H9 (cell line): Measurements from ENCODE around the gene SPINK7. TPM values are rescaled to one million over a fixed set of nuclear protein-coding genes. Genes with fewer than 3 reads are reported as not detected.

Source experiments
- DNase-seq: peaks from one replicate; pipeline ENCODE4 v3.0.0-alpha.2; 2017
- H2AFZ ChIP-seq: one replicate; pipeline ENCODE4 v1.6.1; 2013; ENCODE audit warnings: mild to moderate bottlenecking, low read length, control low read depth, moderate library complexity
- H2AK5ac ChIP-seq: 2 replicates; pipeline ENCODE4 v1.6.1; 2013; ENCODE audit warnings: low read length, control low read depth, mixed read lengths; ENCODE audit not compliant: insufficient read length
- H2BK120ac ChIP-seq: one replicate; pipeline ENCODE4 v1.6.1; 2013; ENCODE audit warnings: low read depth, mild to moderate bottlenecking, low read length, control low read depth, inconsistent platforms; ENCODE audit not compliant: poor library complexity, severe bottlenecking
- H2BK12ac ChIP-seq: 2 replicates; pipeline ENCODE4 v1.6.1; 2013; ENCODE audit warnings: low read length, control low read depth, mixed read lengths, low read depth; ENCODE audit not compliant: insufficient read length
- H2BK15ac ChIP-seq: 2 replicates; pipeline ENCODE4 v1.6.1; 2013; ENCODE audit warnings: low read depth, low read length, control low read depth
- H2BK20ac ChIP-seq: one replicate; pipeline ENCODE4 v1.6.1; 2013; ENCODE audit warnings: low read depth, mild to moderate bottlenecking, low read length, control low read depth, inconsistent platforms; ENCODE audit not compliant: poor library complexity, severe bottlenecking
- H2BK5ac ChIP-seq: 2 replicates; pipeline ENCODE4 v1.6.1; 2013; ENCODE audit warnings: low read length, control low read depth, mixed read lengths; ENCODE audit not compliant: insufficient read length
- H3K14ac ChIP-seq: 2 replicates; pipeline ENCODE4 v1.6.1; 2013; ENCODE audit warnings: low read length, control low read depth; ENCODE audit not compliant: insufficient read depth
- H3K18ac ChIP-seq: 2 replicates; pipeline ENCODE4 v1.6.1; 2013; ENCODE audit warnings: low read depth, mild to moderate bottlenecking, mixed read lengths, low read length, control low read depth; ENCODE audit not compliant: insufficient read length
- H3K23ac ChIP-seq: 2 replicates; pipeline ENCODE4 v1.6.1; 2013; ENCODE audit warnings: low read length, control low read depth, mixed read lengths, low read depth; ENCODE audit not compliant: insufficient read length
- H3K23me2 ChIP-seq: 2 replicates; pipeline ENCODE4 v1.6.1; 2013; ENCODE audit warnings: low read depth, mild to moderate bottlenecking, mixed read lengths, low read length, control low read depth; ENCODE audit not compliant: insufficient read length, poor library complexity, severe bottlenecking
- H3K27ac ChIP-seq: 2 replicates; pipeline ENCODE4 v1.5.1; 2013; ENCODE audit warnings: low read length, control low read depth, mixed read lengths, low read depth; ENCODE audit not compliant: insufficient read length
- H3K27me3 ChIP-seq: 2 replicates; pipeline ENCODE4 v1.6.1; 2013; ENCODE audit warnings: low read length, control low read depth, inconsistent platforms; ENCODE audit not compliant: insufficient read depth
- H3K4ac ChIP-seq: 2 replicates; pipeline ENCODE4 v1.6.1; 2013; ENCODE audit warnings: low read depth, mild to moderate bottlenecking, control low read depth, inconsistent platforms, low read length, moderate library complexity
- H3K4me1 ChIP-seq: 2 replicates; pipeline ENCODE4 v1.6.1; 2013; ENCODE audit warnings: low read length, control low read depth, inconsistent platforms; ENCODE audit not compliant: insufficient read depth
- H3K4me2 ChIP-seq: 2 replicates; pipeline ENCODE4 v1.6.1; 2013; ENCODE audit warnings: low read length, control low read depth, mixed read lengths; ENCODE audit not compliant: insufficient read length, insufficient read depth
- H3K56ac ChIP-seq: 2 replicates; pipeline ENCODE4 v1.6.1; 2013; ENCODE audit warnings: low read depth, mild to moderate bottlenecking, mixed read lengths, low read length, control low read depth; ENCODE audit not compliant: insufficient read length
- H3K79me1 ChIP-seq: 2 replicates; pipeline ENCODE4 v1.6.1; 2013; ENCODE audit warnings: low read depth, mild to moderate bottlenecking, moderate library complexity, low read length, control low read depth, inconsistent platforms; ENCODE audit not compliant: insufficient read depth, poor library complexity, severe bottlenecking
- H3K79me2 ChIP-seq: 2 replicates; pipeline ENCODE4 v1.6.1; 2013; ENCODE audit warnings: low read length, control low read depth, inconsistent platforms; ENCODE audit not compliant: insufficient read depth
- H3K9ac ChIP-seq: 2 replicates; pipeline ENCODE4 v1.6.1; 2013; ENCODE audit warnings: low read length, control low read depth, mixed read lengths; ENCODE audit not compliant: insufficient read length; ENCODE audit errors: extremely low read depth
- H3K9me3 ChIP-seq: one replicate; pipeline ENCODE4 v1.6.1; 2013; ENCODE audit warnings: low read depth, low read length, inconsistent platforms; ENCODE audit not compliant: control insufficient read depth
- H3T11ph ChIP-seq: one replicate; pipeline ENCODE4 v1.6.1; 2013; ENCODE audit warnings: mild to moderate bottlenecking, low read length, control low read depth, inconsistent platforms
- H4K20me1 ChIP-seq: one replicate; pipeline ENCODE4 v1.6.1; 2013; ENCODE audit not compliant: control insufficient read depth, insufficient read length, insufficient read depth
- H4K5ac ChIP-seq: 2 replicates; pipeline ENCODE4 v1.6.1; 2013; ENCODE audit warnings: low read depth, mild to moderate bottlenecking, mixed read lengths, low read length, control low read depth; ENCODE audit not compliant: insufficient read length
- H4K8ac ChIP-seq: replicated peaks from 2 replicates; pipeline ENCODE4 v1.6.1; 2013; ENCODE audit warnings: low read length, control low read depth, mixed read lengths, low read depth; ENCODE audit not compliant: insufficient read length
- H4K91ac ChIP-seq: 2 replicates; pipeline ENCODE4 v1.6.1; 2013; ENCODE audit warnings: low read depth, mild to moderate bottlenecking, moderate library complexity, mixed read lengths, low read length, control low read depth; ENCODE audit not compliant: insufficient read length
- H3K27ac Mint-ChIP-seq, 3 experiments: 2 replicates in 2 of 3; 3 replicates in 1 of 3; pipeline ENCODE4 v1.8.0; 2020 to 2021; ENCODE audit warnings: mixed read lengths in 3 of 3, mild to moderate bottlenecking in 1 of 3, moderate library complexity in 1 of 3
- H3K27me3 Mint-ChIP-seq: 2 replicates; pipeline ENCODE4 v1.8.0; 2021; ENCODE audit warnings: low read depth, mild to moderate bottlenecking, moderate library complexity, mixed read lengths
- H3K36me3 Mint-ChIP-seq, 3 experiments: 2 replicates in 2 of 3; 3 replicates in 1 of 3; pipeline ENCODE4 v1.8.0; 2020 to 2021; ENCODE audit warnings: low read depth in 3 of 3, mixed read lengths in 3 of 3; ENCODE audit not compliant: insufficient read depth in 1 of 3
- H3K4me1 Mint-ChIP-seq, 2 experiments: 2 replicates each; pipeline ENCODE4 v1.8.0; 2020; ENCODE audit warnings: mixed read lengths in 2 of 2
- H3K4me3 Mint-ChIP-seq, 2 experiments: 2 replicates in 1 of 2; 3 replicates in 1 of 2; pipeline ENCODE4 v1.8.0; 2020 to 2021; ENCODE audit warnings: mild to moderate bottlenecking in 2 of 2, mixed read lengths in 2 of 2, moderate library complexity in 1 of 2
- H3K9me3 Mint-ChIP-seq, 2 experiments: 2 replicates in 1 of 2; 3 replicates in 1 of 2; pipeline ENCODE4 v1.8.0; 2020; ENCODE audit warnings: mild to moderate bottlenecking in 2 of 2, mixed read lengths in 2 of 2, moderate library complexity in 1 of 2
- WGBS: extraction: QIAGEN DNeasy Blood & Tissue Kit; methylation state at CpG from one replicate; pipeline ENCODE4 v1.1.7; 2013; ENCODE audit warnings: missing lambda C conversion rate, low lambda C conversion rate, mixed read lengths; ENCODE audit not compliant: insufficient read length; ENCODE audit errors: extremely low coverage; 5-methylcytosine and 5-hydroxymethylcytosine counted together
- total RNA-seq: library from RNA; stranded (reverse); gene quantifications from 2 replicates; pipeline ENCODE4 v1.2.1, GENCODE V29; 2021
- TF ChIP-seq, protein P1 (sequence below): fragments of 200-600 bp; sonication (generic); conservative IDR thresholded peaks from 3 replicates; pipeline ENCODE4 v1.8.0; 2021; ENCODE audit warnings: antibody characterized with exemption, mild to moderate bottlenecking

SPINK7 gene
- total RNA-seq, 1 experiment from 2014 or later: not detected

GRCh38 chr5:148352696-148353095, 40.5 kb downstream of the SPINK7 start:
- Histone ChIP-seq H3K79me1 (no peaks in the 10 kb centered on the region), H2AK5ac (no peak overlapping the region), H3K9me3 (no peaks in the 10 kb centered on the region), H4K8ac (no peak overlapping the region), H3K27ac (no peak overlapping the region), H3K23ac (no peak overlapping the region), H3K4me1 (no peaks in the 10 kb centered on the region), H2BK12ac (no peak overlapping the region), H3K14ac (no peak overlapping the region), H4K5ac (no peak overlapping the region), H2BK20ac (no peak overlapping the region), H3K4ac (no peak overlapping the region), H2AFZ (no peak overlapping the region), H2BK5ac (no peak overlapping the region), H3K9ac (no peak overlapping the region), H3K4me2 (no peak overlapping the region), H4K20me1 (no peaks in the 10 kb centered on the region), H3T11ph (no peak overlapping the region), H3K56ac (no peak overlapping the region), H2BK120ac (no peak overlapping the region), H3K79me2 (no peaks in the 10 kb centered on the region), H3K27me3 (no peaks in the 10 kb centered on the region), H2BK15ac (no peak overlapping the region), H3K23me2 (no peaks in the 10 kb centered on the region), H3K18ac (no peak overlapping the region), H4K91ac (no peak overlapping the region)
- Mint-ChIP-seq H3K4me3 (no peak overlapping the region), H3K27ac (no peak overlapping the region), H3K36me3 (no peaks in the 10 kb centered on the region), H3K9me3 (no peaks in the 10 kb centered on the region), H3K4me1 (no peaks in the 10 kb centered on the region), H3K27me3 (no peaks in the 10 kb centered on the region)
- TF ChIP-seq, protein P1, sequence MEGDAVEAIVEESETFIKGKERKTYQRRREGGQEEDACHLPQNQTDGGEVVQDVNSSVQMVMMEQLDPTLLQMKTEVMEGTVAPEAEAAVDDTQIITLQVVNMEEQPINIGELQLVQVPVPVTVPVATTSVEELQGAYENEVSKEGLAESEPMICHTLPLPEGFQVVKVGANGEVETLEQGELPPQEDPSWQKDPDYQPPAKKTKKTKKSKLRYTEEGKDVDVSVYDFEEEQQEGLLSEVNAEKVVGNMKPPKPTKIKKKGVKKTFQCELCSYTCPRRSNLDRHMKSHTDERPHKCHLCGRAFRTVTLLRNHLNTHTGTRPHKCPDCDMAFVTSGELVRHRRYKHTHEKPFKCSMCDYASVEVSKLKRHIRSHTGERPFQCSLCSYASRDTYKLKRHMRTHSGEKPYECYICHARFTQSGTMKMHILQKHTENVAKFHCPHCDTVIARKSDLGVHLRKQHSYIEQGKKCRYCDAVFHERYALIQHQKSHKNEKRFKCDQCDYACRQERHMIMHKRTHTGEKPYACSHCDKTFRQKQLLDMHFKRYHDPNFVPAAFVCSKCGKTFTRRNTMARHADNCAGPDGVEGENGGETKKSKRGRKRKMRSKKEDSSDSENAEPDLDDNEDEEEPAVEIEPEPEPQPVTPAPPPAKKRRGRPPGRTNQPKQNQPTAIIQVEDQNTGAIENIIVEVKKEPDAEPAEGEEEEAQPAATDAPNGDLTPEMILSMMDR: no peak
- no peak for DNase-seq
- no CpG with 5 or more reads among the region's 1 CpG for WGBS
